Psoas muscle (tissue), 8 donors: ENCODE data around the gene SLFN12. TPM values are rescaled to one million over a fixed set of nuclear protein-coding genes. Genes with fewer than 3 reads are reported as not detected.
"Not testable (repeated sequence)": the region's sequence is repeated elsewhere in the genome, so short reads cannot be mapped to it uniquely, and the experiment has no call there.

Experiments
- ATAC-seq, 4 donors: fragments of 200-7000 bp; cut with Tn5 transposase; one replicate each; pipeline ENCODE4 v1.9.1; 2020; ENCODE audit warnings: moderate library complexity in 3 of 4, mild to moderate bottlenecking in 2 of 4
- DNase-seq, 2 donors: peaks; one replicate each; pipeline ENCODE4 v3.0.0-alpha.2; 2020
- H3K27ac ChIP-seq: fragments of 200-600 bp; one replicate; pipeline ENCODE4 v1.8.0; 2022
- H3K27me3 ChIP-seq, 3 donors: fragments of 200-600 bp in 1 of 3; one replicate each; pipeline versions ENCODE4 v1.6.1 to v1.8.0; 2013 to 2022; ENCODE audit warnings: low read length in 2 of 3, mild to moderate bottlenecking in 2 of 3, moderate library complexity in 1 of 3; ENCODE audit not compliant: insufficient read depth in 3 of 3
- H3K36me3 ChIP-seq, 2 donors: fragments of 200-600 bp in 1 of 2; one replicate each; pipeline versions ENCODE4 v1.6.1 to v1.8.0; 2013 to 2022; ENCODE audit warnings: low read depth in 1 of 2, mild to moderate bottlenecking in 1 of 2, moderate library complexity in 1 of 2; ENCODE audit not compliant: insufficient read depth in 1 of 2
- H3K4me1 ChIP-seq: fragments of 200-600 bp; one replicate; pipeline ENCODE4 v1.8.0; 2022
- H3K4me3 ChIP-seq: fragments of 200-600 bp; one replicate; pipeline ENCODE4 v1.8.0; 2022; ENCODE audit warnings: mild to moderate bottlenecking
- H3K9me3 ChIP-seq: fragments of 200-600 bp; one replicate; pipeline ENCODE4 v1.8.0; 2022
- CTCF ChIP-seq: fragments of 200-600 bp; IDR thresholded peaks from one replicate; pipeline ENCODE4 v1.8.0; 2022; ENCODE audit warnings: antibody characterized with exemption
- WGBS, 3 donors: extraction: QIAGEN DNeasy Blood & Tissue Kit; methylation state at CpG; one replicate each; pipeline versions ENCODE4 v1.1.6 to v1.1.7; 2013; 5-methylcytosine and 5-hydroxymethylcytosine counted together
- intact Hi-C, 2 donors: fragments of 100-400 bp; cut with DNase I; formaldehyde crosslinking; loops; one replicate each; pipeline versions ENCODE4 v1.11.0 to v1.14.2; 2022
- polyA plus RNA-seq, 3 donors: library from polyadenylated mRNA; stranded (reverse); fragments of 200-250 nt; gene quantifications; one replicate each; pipeline ENCODE4 v1.2.3, GENCODE V29; 2013
- total RNA-seq, 4 donors: library from RNA; stranded (reverse); fragmentation: NEBNext Ultra II Directional in 2 of 4; extraction: Animal tissue kit (Norgen Biotek cat#: 25700) in 2 of 4; gene quantifications; one replicate each; pipeline versions ENCODE4 v1.2.1 to v1.2.4, GENCODE V29; 2021 to 2023
- donor health status: healthy with polysubstance abuse.
- donor health status: DM: no; HTN: no; CAD: no; lungs with moderate emphysema.
- donor health status: Bipolar disorder and iron deficiency.
- donor health status: healthy.
- donor health status: DM: yes; HTN: yes; CAD: no.
- donor health status: DM: no; HTN: no; CAD: no.
- donor health status: DM: no; HTN: no; CAD: no.
- donor health status: DM: yes; HTN: yes; CAD: no.

SLFN12 gene
- total and polyA plus RNA-seq, 7 donors, result 0.34 to 3.8 (median 1.3) TPM

- H3K4me1 ChIP-seq, result no peaks in the 10 kb centered on the region
- intact Hi-C loops, result no loop called here
- DNase-seq (no peak), ATAC-seq (no peak)
- no peaks in the 10 kb centered on the region for H3K27me3 ChIP-seq
- no peak overlapping the region for H3K4me3 ChIP-seq
- H3K36me3 ChIP-seq, result no peaks in the 10 kb centered on the region
- no peak overlapping the region for H3K27ac ChIP-seq
- TF ChIP-seq CTCF, result no peak
- H3K9me3 ChIP-seq, result no peaks in the 10 kb centered on the region
- WGBS, 3 donors, result 78 to 90% (median 80%) methylated on average over 1 of the region's 1 CpG
Measured at GRCh38 chr17:35406568-35406967, 25.7 kb downstream of the SLFN12 start.

GRCh38 chr17:35404360-35404759 lies 27.9 kb downstream of the SLFN12 start:
- intact Hi-C loops, result no loop called here
- WGBS, 3 donors, result 84 to 95% (median 85%) methylated on average over 1 of the region's 1 CpG
- Histone ChIP-seq H3K4me3 (no peak overlapping the region), H3K27me3 (no peaks in the 10 kb centered on the region), H3K36me3 (no peaks in the 10 kb centered on the region), H3K9me3 (no peaks in the 10 kb centered on the region), H3K4me1 (no peaks in the 10 kb centered on the region), H3K27ac (no peak overlapping the region)
- TF ChIP-seq CTCF, result no peak
- no peak for DNase-seq
- ATAC-seq, result no peak

- H3K36me3 ChIP-seq, H3K4me3 ChIP-seq, intact Hi-C loops, H3K27me3 ChIP-seq, DNase-seq, H3K4me1 ChIP-seq, H3K27ac ChIP-seq, H3K9me3 ChIP-seq, ATAC-seq: not testable (repeated sequence)
- WGBS, 3 donors, result 90 to 92% (median 92%) methylated on average over 13 of the region's 13 CpGs
Measured at GRCh38 chr17:35393783-35394182, 38.5 kb downstream of the SLFN12 start.

- ATAC-seq (no peak), DNase-seq (no peak)
- H3K4me3 ChIP-seq, result no peak overlapping the region
- intact Hi-C loops, result no loop called here
- 49 to 81% (median 61%) methylated on average over 2 of the region's 2 CpGs for whole genome bisulfite sequencing, 3 donors
- no peaks in the 10 kb centered on the region for H3K4me1 ChIP-seq
- no peak for TF ChIP-seq CTCF
- no peaks in the 10 kb centered on the region for H3K9me3 ChIP-seq
- no peaks in the 10 kb centered on the region for H3K27me3 ChIP-seq
- no peaks in the 10 kb centered on the region for H3K36me3 ChIP-seq
- no peak overlapping the region for H3K27ac ChIP-seq
Measured at GRCh38 chr17:35390663-35391062, 41.6 kb downstream of the SLFN12 start.

- H3K36me3 ChIP-seq, result no peaks in the 10 kb centered on the region
- no peaks in the 10 kb centered on the region for H3K27me3 ChIP-seq
- no peak for DNase-seq
- H3K4me3 ChIP-seq, result no peak overlapping the region
- intact Hi-C loops, result no loop called here
- no peak for TF ChIP-seq CTCF
- no peak overlapping the region for H3K27ac ChIP-seq
- no peak for ATAC-seq
- 82 to 88% (median 84%) methylated on average over 2 of the region's 2 CpGs for WGBS, 3 donors
- H3K4me1 ChIP-seq, result no peaks in the 10 kb centered on the region
- H3K9me3 ChIP-seq, result no peaks in the 10 kb centered on the region
Measured at GRCh38 chr17:35390156-35390555, 42.1 kb downstream of the SLFN12 start.
